NT2/D1 (cell line): ENCODE data around the gene BIRC2.

Experiments
- SUZ12 ChIP-seq: IDR thresholded peaks from 2 replicates; pipeline ENCODE4 v1.6.1; 2011; ENCODE audit not compliant: insufficient read length, insufficient read depth; ENCODE audit errors: extremely low read depth
- YY1 ChIP-seq: IDR thresholded peaks from 2 replicates; pipeline ENCODE4 v1.6.1; 2011; ENCODE audit not compliant: insufficient read length, insufficient read depth
- ZNF274 ChIP-seq: IDR thresholded peaks from 2 replicates; pipeline ENCODE4 v1.6.1; 2011; ENCODE audit warnings: mild to moderate bottlenecking, low read depth, low read length

- TF ChIP-seq ZNF274 = no peak
- no peak for TF ChIP-seq YY1
- no peak for TF ChIP-seq SUZ12
Observed at GRCh38 chr11:102406099-102406498, 59.1 kb downstream of the BIRC2 start.
